MCF 10A (cell line): Measurements from ENCODE around the gene PCNP. TPM values are rescaled to one million over a fixed set of nuclear protein-coding genes. Genes with fewer than 3 reads are reported as not detected.

Experiments used
- Bru-seq: library from RNA; stranded (reverse); fragments of 400-500 nt; gene quantifications from one replicate; lab custom pipeline; 2021; lab: Mats Ljungman, UMichigan
- BruChase-seq, 2 experiments: library from RNA; stranded (reverse); fragments of 400-500 nt; gene quantifications; one replicate each; lab custom pipeline; 2021; lab: Mats Ljungman, UMichigan
- BruUV-seq: library from RNA; stranded (reverse); fragments of 400-500 nt; replicated peaks from 2 replicates; lab custom pipeline; 2021; lab: Mats Ljungman, UMichigan
- CTCF ChIA-PET: fragments of 300-600 bp; sonication (Branson Sonifier 250); formaldehyde crosslinking; extraction: SDS; loops from one replicate; lab custom pipeline; 2021; ENCODE audit warnings: antibody characterized with exemption, inconsistent platforms; lab: Yijun Ruan, JAX
- POLR2A ChIA-PET: fragments of 300-600, 350-650 bp; sonication (Branson Sonifier 250); formaldehyde crosslinking; extraction: SDS; loops from one replicate; lab custom pipeline; 2020; ENCODE audit warnings: antibody characterized with exemption, inconsistent platforms; lab: Yijun Ruan, JAX
- DNase-seq: peaks from one replicate; pipeline ENCODE4 v3.0.0-alpha.2; 2018; ENCODE audit not compliant: unreplicated experiment
- H3K27ac Mint-ChIP-seq: one replicate; pipeline ENCODE4 v1.8.0; 2022; ENCODE audit warnings: mild to moderate bottlenecking, low read depth, mixed read lengths; ENCODE audit not compliant: unreplicated experiment
- H3K27me3 Mint-ChIP-seq: one replicate; pipeline ENCODE4 v1.8.0; 2022; ENCODE audit warnings: mixed read lengths; ENCODE audit not compliant: insufficient read depth, unreplicated experiment
- H3K36me3 Mint-ChIP-seq: one replicate; pipeline ENCODE4 v1.8.0; 2022; ENCODE audit warnings: mild to moderate bottlenecking, moderate library complexity, mixed read lengths; ENCODE audit not compliant: insufficient read depth, unreplicated experiment
- H3K4me1 Mint-ChIP-seq: one replicate; pipeline ENCODE4 v1.8.0; 2022; ENCODE audit warnings: mixed read lengths; ENCODE audit not compliant: insufficient read depth, unreplicated experiment
- H3K4me3 Mint-ChIP-seq: one replicate; pipeline ENCODE4 v1.8.0; 2022; ENCODE audit warnings: mild to moderate bottlenecking, moderate library complexity, mixed read lengths; ENCODE audit not compliant: unreplicated experiment
- H3K9me3 Mint-ChIP-seq: one replicate; pipeline ENCODE4 v1.8.0; 2022; ENCODE audit warnings: mixed read lengths; ENCODE audit not compliant: unreplicated experiment
- CTCF ChIP-seq: fragments of 200-600 bp; IDR thresholded peaks from one replicate; pipeline ENCODE4 v1.8.0; 2022; ENCODE audit warnings: antibody characterized with exemption, mild to moderate bottlenecking; ENCODE audit not compliant: unreplicated experiment
- intact Hi-C: fragments of 100-400 bp; cut with micrococcal nuclease; formaldehyde crosslinking; loops from 2 replicates; pipeline ENCODE4 v1.14.1; 2022
- long read RNA-seq: library from polyadenylated mRNA; stranded (forward); transcript quantifications from one replicate; pipeline ENCODE4 v2.0.0, GENCODE V29; 2022
- total RNA-seq: library from RNA; stranded (reverse); gene quantifications from 2 replicates; pipeline ENCODE4 v1.2.3, GENCODE V29; 2022

Gene PCNP, protein sequence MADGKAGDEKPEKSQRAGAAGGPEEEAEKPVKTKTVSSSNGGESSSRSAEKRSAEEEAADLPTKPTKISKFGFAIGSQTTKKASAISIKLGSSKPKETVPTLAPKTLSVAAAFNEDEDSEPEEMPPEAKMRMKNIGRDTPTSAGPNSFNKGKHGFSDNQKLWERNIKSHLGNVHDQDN
- 229 and 292 TPM in 2 replicates for total RNA-seq
- percentile 97 among the genes with signal in this experiment for Bru-seq, nascent RNA
- BruChase-seq, experiment 1, labeled RNA remaining after a 6-hour chase = percentile 98 among the genes with signal in this experiment
- BruChase-seq, experiment 2, labeled RNA remaining after a 2-hour chase = percentile 98 among the genes with signal in this experiment
- long read RNA-seq, transcript PCNP-201 (5 exons, 2,342 nt) = minor isoform, 286 of 759 reads
- long read RNA-seq, transcript PCNP-204 (4 exons, 2,028 nt) = minor isoform, 15 of 759 reads
- long read RNA-seq, transcript PCNP-207 (5 exons, 786 nt) = minor isoform, 36 of 759 reads
- long read RNA-seq, transcript PCNP-202 (5 exons, 2,165 nt) = major isoform, 308 of 759 reads
- long read RNA-seq, partial matches to known transcripts = 17 of 759 reads
- long read RNA-seq, other reads (novel, unspliced or antisense) = 96 of 759 reads

DNA sequence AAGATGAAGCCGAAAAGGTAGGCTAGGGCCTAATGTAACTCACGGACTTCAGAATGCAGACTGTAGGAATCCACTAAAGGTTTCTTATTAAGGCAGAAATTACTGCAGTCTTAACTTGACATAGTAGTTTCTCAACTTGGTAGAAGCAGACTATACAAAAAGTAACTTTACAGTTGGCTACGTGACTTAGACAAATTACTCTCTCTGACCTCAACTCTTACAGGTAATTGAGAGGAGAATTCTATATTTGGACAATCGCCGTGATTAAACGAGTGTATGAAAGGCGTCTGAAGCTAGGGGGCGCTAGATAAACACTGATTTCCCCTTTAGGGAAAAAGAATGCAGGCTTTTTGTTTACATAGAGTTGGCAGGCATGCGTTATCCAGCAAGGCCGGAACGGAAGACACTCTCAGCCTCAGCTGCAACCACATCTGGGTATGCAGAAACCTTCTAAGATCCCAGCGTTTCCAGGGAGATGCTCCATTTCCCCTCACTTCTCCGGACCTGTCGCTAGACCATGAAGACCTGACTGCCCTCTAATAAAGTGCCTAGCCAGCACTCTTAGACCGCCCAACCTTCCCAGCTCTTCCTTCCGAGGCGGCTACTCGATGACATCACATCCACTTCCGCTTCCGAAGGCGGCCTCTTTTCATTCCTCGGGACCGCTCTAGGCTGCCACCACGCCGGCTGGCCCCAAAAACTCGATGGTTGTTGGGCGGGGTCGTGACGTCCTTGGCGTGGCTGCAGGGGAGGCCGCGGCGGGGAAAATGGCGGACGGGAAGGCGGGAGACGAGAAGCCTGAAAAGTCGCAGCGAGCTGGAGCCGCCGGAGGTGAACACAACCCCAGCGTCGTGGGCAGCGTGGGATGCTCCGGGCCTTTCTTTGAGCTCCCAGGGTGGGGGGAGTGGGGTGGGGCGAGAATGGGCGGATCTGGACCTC lies at the start of gene PCNP:
TSS of gene PCNP (plus strand) at position 732 of the 939 bp plus-strand sequence. CDS start at position 768, 36 bp downstream.
- CTCF ChIA-PET = interaction anchor here (0.5 to 2.1 kb wide), 17 partner anchors 9 to 864 kb away, joined by 3 to 7 read pairs (median 3); partner anchors contain the start of genes RPL24 and ZBTB11
- H3K9me3 Mint-ChIP-seq = no peaks in the 10 kb centered on the region
- DNase-seq = peak; percentile 99
- peak; percentile 68 for TF ChIP-seq CTCF
- BruUV-seq = TSS peak; percentile 73
- H3K4me1 Mint-ChIP-seq = peaks cover 28% of the 10 kb centered on the region
- H3K27me3 Mint-ChIP-seq = no peaks in the 10 kb centered on the region
- POLR2A ChIA-PET = interaction anchor here (0.5 to 6.6 kb wide), 32 partner anchors 10 to 1313 kb away, joined by 3 to 143 read pairs (median 4); partner anchors contain the start of genes CEP97, NFKBIZ, RPL24 and SENP7
- H3K4me3 Mint-ChIP-seq = peak within 1 kb of the TSS; percentile 97
- peaks cover 41% of the 10 kb centered on the region for H3K36me3 Mint-ChIP-seq
- H3K27ac Mint-ChIP-seq = peak within 1 kb of the TSS; percentile 100
- intact Hi-C loops = loop anchor here (1.0 to 2.0 kb wide), 4 partner anchors 61 to 111 kb away; partner anchors contain the start of genes SENP7 and ZBTB11

- no peaks in the 10 kb centered on the region for H3K9me3 Mint-ChIP-seq
- no peaks in the 10 kb centered on the region for H3K27me3 Mint-ChIP-seq
- intact Hi-C loops = no loop called here
- CTCF ChIA-PET = no interaction called here
- POLR2A ChIA-PET = interaction anchor here (0.6 kb wide), 1 partner anchor 9 kb away, joined by 3 read pairs; no protein-coding TSS in a partner anchor
- no TSS peak for BruUV-seq
- H3K27ac Mint-ChIP-seq = no peak overlapping the region
- peaks cover 5% of the 10 kb centered on the region for H3K4me1 Mint-ChIP-seq
- no peaks in the 10 kb centered on the region for H3K36me3 Mint-ChIP-seq
- no peak for DNase-seq
- H3K4me3 Mint-ChIP-seq = no peak overlapping the region
- TF ChIP-seq CTCF = no peak
These were observed 46.5 kb upstream of the PCNP start for GRCh38 chr3:101527441-101527840.

DNA sequence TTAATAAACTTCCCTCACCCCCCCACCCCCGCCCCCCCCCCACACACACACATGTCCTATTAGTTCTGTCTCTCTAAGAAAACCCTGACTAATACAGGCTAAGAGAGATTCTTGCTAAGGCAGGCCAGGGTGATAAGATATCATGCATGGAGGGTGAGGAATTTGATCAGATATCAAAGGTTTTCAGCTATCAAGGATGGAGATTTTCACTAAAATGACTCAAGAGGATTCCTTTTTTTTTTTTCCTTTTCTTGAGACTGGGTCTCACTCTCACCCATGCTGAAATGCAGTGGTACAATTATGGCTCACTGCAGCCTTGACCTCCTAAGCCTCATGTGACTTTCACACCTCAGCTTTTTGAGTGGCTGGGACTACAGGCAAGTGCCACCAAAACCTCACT lies 46.1 kb upstream of the PCNP start:
- H3K36me3 Mint-ChIP-seq = no peaks in the 10 kb centered on the region
- BruUV-seq = no TSS peak
- intact Hi-C loops = no loop called here
- ChIA-PET POLR2A (interaction anchor here (0.6 kb wide), 1 partner anchor 9 kb away, joined by 3 read pairs; no protein-coding TSS in a partner anchor), CTCF (no interaction called here)
- no peak overlapping the region for H3K27ac Mint-ChIP-seq
- H3K9me3 Mint-ChIP-seq = no peaks in the 10 kb centered on the region
- DNase-seq = no peak
- no peak for TF ChIP-seq CTCF
- peaks cover 8% of the 10 kb centered on the region for H3K4me1 Mint-ChIP-seq
- H3K4me3 Mint-ChIP-seq = no peak overlapping the region
- H3K27me3 Mint-ChIP-seq = no peaks in the 10 kb centered on the region
